ENCODE data around the gene CDH11.

DNA sequence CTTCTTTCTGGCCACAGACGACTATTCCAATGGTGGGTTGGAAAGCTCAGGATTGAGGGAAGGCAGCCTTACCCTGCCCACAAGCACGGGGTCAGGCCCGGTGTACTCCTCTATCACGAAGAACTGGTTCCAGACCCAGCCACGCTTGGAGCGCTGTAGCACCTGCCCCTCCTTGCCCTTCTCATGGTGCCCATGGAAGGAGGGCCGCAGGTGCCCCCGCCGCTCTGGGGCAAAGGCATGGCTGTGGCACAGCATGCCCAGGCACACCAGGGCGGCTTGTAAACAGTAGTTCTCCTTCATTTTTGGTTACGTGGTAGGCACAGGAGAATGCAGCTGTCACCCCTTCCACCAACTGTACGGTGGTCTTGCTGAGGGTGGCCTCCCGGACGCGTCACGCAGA, 117.3 kb downstream of the CDH11 start:
- TF ChIP-seq CTCF (IDR thresholded peaks at IDR 0.05) (no peak), POLR2AphosphoS5 (IDR thresholded peaks at IDR 0.05; ENCODE audit: low read depth, low read length) (no peak), SIN3A (IDR thresholded peaks at IDR 0.05; ENCODE audit: borderline replicate concordance, insufficient read depth, low read depth, low read length) (no peak), TCF7L2 (IDR thresholded peaks at IDR 0.05; ENCODE audit: low read depth, low read length) (no peak)
- TF ChIP-seq, protein P1, sequence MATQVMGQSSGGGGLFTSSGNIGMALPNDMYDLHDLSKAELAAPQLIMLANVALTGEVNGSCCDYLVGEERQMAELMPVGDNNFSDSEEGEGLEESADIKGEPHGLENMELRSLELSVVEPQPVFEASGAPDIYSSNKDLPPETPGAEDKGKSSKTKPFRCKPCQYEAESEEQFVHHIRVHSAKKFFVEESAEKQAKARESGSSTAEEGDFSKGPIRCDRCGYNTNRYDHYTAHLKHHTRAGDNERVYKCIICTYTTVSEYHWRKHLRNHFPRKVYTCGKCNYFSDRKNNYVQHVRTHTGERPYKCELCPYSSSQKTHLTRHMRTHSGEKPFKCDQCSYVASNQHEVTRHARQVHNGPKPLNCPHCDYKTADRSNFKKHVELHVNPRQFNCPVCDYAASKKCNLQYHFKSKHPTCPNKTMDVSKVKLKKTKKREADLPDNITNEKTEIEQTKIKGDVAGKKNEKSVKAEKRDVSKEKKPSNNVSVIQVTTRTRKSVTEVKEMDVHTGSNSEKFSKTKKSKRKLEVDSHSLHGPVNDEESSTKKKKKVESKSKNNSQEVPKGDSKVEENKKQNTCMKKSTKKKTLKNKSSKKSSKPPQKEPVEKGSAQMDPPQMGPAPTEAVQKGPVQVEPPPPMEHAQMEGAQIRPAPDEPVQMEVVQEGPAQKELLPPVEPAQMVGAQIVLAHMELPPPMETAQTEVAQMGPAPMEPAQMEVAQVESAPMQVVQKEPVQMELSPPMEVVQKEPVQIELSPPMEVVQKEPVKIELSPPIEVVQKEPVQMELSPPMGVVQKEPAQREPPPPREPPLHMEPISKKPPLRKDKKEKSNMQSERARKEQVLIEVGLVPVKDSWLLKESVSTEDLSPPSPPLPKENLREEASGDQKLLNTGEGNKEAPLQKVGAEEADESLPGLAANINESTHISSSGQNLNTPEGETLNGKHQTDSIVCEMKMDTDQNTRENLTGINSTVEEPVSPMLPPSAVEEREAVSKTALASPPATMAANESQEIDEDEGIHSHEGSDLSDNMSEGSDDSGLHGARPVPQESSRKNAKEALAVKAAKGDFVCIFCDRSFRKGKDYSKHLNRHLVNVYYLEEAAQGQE (IDR thresholded peaks at IDR 0.05; ENCODE audit: insufficient read depth in 1 of 2, low read depth in 2 of 2, low read length in 1 of 2): no peak
